Stimulated activated CD4-positive, alpha-beta T cell treated with anti-CD3 and anti-CD28 coated beads, Interleukin-4, amount 100 ng/mL, for 1 hour (primary cell): ENCODE results near the gene IQCE.

Experiments used
- DNase-seq: peaks from one replicate; pipeline ENCODE4 v3.0.0-alpha.2; 2020

The IQCE gene

DNA sequence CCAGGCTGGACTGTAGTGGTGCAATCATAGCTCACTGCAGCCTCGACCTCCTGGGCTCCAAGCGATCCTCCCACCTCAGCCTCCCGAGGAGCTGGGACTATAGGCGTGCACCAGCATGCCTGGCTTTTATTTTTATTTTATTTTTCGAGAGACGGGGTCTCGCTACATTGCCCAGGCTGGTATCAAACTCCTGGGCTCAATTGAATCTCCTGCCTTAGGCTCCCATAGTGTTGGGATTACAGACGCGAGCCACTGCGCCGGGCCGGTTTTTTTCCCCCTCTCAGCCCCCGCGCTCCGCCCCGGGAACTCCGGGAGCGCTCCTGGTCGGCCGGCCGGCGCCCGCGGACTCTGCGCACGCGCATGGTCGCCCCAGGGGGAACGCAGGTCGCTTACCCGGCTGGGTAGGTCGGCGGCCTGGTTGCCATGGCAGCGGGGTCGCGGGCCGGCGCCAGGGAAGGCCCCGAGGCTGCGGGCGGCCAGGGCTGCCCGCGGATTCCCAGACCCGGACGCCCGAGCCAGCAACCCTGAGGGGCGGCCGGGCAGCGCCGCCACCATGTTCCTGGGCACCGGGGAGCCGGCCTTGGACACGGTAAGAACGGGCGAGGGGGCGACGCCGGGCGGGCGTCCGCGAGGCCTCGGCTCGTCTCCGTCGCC is at the start of gene IQCE:
TSS of gene IQCE (plus strand) at position 351 of the 654 bp plus-strand sequence. CDS start at position 554, 203 bp downstream.
- peak; percentile 92 for DNase-seq

GRCh38 chr7:2509298-2509906 is 49.4 kb upstream of the IQCE start:
- DNase-seq = no peak

- DNase-seq = no peak
These were observed 48.5 kb upstream of the IQCE start for GRCh38 chr7:2510130-2510776.

GRCh38 chr7:2510909-2511768 is 47.6 kb upstream of the IQCE start:
- DNase-seq = peak; percentile 52

DNA sequence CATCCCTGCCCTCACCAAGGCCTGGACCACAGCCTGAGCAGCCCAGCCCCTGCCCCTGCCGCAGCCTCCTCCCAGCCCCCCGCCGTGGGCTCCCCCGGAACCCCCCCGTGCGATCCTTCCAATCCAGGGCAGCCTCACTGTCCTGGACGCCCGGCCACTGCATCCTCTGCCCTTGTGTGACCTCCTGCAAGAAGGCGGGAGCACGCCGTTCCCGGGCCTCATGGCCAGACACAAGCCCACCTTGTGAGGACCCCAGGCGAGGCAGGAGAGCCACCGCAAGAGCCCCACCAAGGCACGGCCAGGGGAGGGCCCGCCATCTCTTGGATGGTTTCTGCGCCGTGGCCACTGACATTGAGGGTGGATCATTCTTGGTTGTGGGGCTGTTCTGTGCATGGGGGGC is 47.0 kb upstream of the IQCE start:
- no peak for DNase-seq

- no peak for DNase-seq
These were observed 46.6 kb upstream of the IQCE start for GRCh38 chr7:2512179-2512661.

DNA sequence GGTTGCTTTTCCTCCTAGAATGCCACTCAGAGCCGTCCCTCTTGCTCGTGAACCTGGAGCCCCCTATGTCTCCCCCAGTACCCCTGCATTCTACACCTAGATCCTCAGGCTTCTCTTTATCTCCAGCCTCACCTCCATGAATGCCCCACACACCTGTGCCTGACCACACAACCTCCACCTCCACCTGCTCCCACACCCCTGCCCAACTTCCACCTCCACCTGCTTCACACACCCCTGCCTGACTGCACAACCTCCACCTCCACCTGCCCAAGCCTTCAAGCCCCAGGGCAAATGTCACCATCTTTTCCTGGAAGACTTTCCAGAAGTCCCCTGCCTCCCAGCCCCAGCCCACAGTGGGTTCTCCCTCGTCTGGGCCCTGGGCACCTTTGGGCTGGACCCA is 46.1 kb upstream of the IQCE start:
- DNase-seq = no peak

GRCh38 chr7:2513702-2514101 is 45.1 kb upstream of the IQCE start:
- DNase-seq = no peak

DNA sequence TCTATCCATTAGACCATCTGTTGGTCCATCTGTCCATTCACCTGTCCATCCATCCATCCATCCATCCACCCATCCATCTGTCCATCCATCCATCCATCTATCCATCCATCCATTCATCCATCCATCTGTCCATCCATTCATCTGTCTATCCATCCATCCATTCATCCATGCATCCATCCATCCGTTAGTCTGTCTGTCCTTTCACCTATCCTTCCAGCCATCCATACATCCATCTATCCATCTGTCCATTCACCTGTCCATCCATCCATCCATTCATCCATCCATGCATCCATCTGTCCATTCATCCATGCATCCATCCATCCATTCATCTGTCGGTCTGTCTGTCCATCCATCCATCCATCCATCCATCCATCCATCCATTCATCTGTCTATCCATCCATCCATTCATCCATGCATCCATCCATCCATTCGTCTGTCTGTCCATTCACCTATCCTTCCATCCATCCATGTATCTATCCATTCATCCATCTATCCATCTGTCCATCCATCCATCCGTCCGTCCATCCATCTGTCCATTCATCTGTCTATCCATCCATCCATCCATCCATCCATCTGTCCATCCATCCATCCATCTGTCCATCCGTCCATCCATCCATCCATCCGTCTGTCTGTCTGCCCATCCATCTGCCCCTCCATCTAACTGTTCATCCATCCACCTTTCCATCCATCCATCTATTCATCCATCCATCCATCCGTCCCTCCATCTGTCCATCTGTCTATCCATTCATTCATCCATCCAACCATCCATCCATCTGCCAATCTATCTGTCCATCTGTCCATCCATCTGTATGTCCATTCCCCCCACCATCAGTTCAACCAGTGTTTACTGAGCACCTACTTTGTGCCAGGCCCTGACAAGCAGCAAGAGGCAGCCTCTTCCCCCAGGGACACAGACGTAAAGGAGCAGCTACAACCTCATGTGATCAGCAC is 44.0 kb upstream of the IQCE start:
- DNase-seq = no peak

DNA sequence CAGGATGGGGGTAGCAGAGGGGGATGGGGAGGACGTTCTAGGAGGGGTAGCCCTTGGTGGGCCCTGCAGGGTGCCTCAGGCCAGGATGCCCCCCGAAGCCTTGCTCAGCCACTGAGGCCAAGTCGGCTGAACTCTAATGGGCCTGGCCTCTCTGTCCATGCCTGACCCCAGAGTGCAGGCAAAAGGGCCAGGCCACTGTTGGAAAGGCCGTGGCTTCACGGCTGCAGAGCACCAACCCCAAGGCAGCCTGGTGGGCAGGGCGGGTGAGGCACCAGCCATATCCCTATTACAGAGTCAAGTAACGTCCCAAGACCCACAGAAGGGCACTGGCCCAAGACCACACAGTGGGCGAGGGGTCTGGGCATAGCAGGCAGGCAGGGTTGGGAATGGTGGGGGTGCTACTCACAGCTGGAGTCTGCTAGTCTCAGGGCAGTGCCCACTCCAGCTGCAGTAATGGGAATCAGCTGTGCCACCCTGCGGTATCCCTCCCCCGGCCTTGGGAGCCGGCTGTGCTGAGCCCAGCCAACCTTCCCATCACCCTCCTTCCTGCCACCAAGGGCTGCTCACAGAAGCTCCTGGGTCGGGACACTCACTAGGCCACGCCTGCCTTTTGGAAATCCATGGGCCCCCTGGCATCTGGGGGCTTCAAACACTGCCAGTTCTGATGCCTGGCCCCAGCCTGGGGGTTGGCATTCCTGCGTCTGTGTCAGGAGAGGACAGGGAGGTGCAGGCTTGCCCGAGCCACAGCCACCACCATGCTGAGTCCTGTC is 43.2 kb upstream of the IQCE start:
- no peak for DNase-seq

- no peak for DNase-seq
These were observed 42.6 kb upstream of the IQCE start for GRCh38 chr7:2516194-2516555.

GRCh38 chr7:2517026-2517425 is 41.8 kb upstream of the IQCE start:
- no peak for DNase-seq

- no peak for DNase-seq
These were observed 40.9 kb upstream of the IQCE start for GRCh38 chr7:2517678-2518507.

GRCh38 chr7:2518737-2519118 is 40.1 kb upstream of the IQCE start:
- DNase-seq = no peak

DNA sequence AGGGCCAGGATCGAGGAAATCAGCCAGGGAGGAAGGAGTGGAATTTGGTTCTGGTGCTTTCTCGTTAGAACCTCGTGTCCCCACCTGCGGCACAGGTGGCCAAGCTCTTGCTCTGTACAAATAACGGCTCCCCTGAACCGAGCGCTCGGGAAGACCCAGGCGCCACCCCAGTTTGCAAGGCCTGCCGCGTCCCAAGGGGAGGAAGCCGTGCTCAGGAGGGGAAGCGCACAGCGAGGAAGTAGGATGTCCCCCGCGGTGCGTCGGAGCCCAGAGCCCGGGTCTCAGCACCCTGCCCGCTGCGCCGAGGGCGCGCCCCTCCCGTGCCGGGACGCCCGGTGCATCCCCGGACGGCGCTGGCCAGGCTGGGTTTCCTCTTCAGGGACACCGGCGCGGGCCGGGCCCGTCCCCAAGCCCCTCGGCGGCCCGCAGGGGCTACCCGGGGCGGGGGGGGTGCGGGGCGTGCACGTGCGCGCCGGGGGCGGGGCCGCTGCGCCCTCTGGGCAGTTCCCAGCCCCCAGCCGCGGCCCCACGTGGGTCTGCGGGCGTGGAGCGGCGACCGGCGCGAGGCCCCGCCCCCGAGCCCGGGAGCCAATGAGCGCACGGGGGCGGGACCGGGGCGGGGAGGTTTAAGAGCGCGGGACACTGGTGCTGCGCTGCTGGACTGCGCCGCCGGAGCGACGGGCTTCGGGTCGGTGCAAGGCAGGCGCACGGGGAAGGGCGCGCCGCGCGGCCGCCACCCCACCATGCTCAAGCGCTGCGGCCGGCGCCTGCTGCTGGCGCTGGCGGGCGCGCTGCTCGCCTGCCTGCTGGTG is 39.5 kb upstream of the IQCE start, which contains the start of gene LFNG:
TSS of gene LFNG (plus strand) at position 656 of the 812 bp plus-strand sequence. CDS start at position 744, 88 bp downstream.
- DNase-seq = peak; percentile 86

DNA sequence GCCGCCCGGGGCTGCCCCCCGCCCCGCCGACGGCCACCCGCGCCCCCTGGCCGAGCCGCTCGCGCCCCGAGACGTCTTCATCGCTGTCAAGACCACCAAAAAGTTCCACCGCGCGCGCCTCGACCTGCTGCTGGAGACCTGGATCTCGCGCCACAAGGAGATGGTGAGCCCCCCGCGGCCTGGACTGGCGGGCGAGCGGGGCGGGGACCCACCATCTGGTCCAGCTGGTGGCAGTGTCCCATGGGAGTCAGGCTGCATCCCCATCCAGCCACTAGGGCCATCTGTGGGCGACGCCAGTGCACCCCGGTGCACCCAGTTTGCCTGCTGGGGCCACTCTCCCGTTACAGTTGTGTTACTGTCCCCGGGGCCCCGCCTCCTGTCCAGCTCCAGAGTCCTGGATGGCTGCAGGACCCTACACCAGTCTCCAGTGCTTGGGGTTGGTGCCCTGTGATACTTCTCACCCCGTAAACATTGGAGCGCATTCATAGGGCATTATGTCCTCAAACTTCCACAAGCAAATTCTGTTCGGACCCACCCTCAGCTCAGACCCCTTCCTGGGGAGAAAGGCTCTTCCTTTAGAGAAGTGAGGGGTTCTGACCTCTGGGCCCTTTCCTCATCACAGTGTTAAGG is 38.5 kb upstream of the IQCE start:
- DNase-seq = no peak

DNA sequence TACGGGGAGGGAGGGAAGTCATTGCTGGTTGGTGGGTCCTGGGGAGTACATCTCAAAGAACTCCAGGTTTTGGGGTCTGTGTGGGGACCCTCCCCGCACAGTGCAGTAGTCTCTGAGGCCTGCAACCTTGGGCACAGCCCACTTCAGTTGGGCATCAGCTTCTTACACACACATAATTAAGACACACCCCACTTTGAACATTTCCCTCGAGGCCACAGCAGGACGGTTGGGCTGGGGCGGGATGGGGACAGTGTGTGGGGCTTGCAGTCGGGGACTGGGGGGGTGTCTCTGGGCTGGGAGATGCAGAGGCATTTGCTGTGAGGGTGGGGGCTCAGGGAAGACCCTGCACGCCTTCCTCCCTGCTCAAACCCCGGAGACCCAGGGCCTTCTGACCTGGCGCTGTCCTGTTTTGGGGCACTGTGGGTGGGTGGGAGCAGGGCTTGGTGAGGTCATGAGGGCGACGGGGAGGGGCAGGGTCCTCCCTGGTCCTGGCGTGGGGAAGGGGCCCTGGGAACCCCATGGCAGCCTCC is 38.0 kb upstream of the IQCE start:
- no peak for DNase-seq

- no peak for DNase-seq
These were observed 37.4 kb upstream of the IQCE start for GRCh38 chr7:2521341-2521745.
